ENCODE results near the gene ZNF227.
"Not testable (repeated sequence)": the region's sequence is repeated elsewhere in the genome, so short reads cannot be mapped to it uniquely, and the experiment has no call there.

The ZNF227 gene

DNA sequence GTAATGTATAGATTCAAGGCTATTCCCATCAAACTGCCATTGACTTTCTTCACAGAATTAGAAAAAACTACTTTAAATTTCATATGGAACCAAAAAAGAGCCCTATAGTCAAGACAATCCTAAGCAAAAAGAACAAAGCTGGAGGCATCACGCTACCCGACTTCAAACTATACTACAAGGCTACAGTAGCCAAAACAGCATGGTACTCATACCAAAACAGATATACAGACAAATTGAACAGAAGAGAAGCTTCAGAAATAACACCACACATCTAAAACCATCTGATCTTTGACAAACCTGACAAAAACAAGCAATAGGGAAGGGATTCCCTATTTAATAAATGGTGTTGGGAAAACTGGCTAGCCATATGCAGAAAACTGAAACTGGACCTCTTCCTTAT, 40.0 kb downstream of the ZNF227 start:
- DNase-seq (ENCODE audit: low spot score) = not testable (repeated sequence)

DNA sequence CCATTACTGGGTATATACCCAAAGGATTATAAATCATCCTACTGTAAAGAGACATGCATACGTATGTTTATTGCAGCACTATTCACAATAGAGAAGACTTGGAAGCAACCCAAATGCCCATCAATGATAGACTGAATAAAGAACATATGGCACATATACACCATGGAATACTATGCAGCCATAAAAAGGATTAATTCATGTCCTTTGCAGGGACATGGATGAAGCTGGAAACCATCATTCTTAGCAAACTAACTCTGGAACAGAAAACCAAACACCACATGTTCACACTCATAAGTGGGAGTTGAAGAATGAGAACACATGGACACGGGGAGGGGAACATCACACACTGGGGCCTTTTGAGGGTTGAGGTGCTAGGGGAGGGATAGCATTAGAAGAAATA, 41.1 kb downstream of the ZNF227 start:
- DNase-seq (ENCODE audit: low spot score) = not testable (repeated sequence)

DNA sequence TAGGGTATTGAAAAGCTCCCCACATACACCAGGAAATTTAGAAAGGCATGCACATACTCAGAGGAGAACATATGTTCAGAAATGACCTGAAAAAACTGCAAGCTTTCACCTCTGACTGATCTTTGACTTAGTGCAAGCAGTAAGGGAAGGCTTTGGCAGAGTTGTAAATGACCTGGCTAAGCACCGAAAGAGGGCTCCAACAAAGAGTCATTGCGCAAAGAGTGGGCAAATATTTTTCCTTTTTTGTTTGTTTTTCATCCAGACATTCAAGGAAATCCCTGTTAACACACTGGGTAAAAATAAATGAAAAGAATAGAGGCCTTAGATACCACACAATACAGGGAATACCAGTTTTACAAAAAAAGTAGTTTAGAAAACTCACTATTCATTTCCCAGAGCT, 42.2 kb downstream of the ZNF227 start:
- DNase-seq (ENCODE audit: low spot score) = no peak

DNA sequence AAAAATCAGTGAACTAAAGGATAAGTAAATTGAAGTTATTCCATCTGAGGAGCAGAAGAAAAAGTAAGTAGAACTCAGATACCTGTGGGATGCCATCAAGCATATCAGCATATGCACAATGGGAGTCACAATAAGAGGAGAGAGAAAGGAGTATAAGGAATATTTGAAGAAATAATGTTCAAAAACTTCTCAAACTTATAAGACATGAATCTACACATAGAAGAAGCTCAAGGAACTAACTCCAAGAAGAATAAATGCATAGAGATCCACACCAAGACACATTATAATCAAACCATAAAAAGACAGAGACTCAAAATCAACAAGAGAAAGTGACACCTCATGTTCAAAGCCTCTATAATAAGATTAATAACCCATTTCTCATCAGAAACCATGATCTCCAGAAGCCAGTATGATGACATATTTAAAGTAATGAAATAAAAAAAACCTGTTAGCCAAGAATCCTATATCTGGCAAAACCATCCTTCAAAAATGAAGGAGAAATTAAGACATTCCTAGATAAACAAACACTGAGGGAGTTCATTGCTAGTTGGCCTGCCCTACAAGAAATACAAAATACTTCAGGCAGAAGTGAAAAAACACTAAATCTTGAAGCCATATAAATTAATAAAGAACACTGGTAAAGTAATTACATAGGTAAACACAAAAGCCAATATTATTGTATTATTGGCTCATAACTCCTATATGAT, 43.5 kb downstream of the ZNF227 start:
- DNase-seq (ENCODE audit: low spot score) = no peak

DNA sequence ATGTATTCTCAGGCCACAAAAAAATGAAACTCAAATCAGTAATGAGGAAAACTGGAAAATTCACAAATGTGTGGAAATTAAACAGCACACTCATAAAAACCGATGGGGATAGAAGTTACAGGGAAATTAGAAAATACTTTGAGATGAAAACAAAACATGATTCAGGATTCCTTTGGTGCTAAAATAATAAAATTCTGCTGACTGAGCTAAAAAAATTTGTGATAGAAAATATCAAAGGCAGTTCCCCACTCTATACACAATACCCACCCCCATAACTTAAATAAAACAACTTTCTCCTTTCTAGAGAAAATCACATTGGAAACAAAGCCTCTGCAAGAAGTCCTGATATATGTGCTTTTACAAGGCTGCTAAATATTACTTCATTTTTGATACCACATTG, 45.8 kb downstream of the ZNF227 start:
- no peak for DNase-seq (ENCODE audit: low spot score)

DNA sequence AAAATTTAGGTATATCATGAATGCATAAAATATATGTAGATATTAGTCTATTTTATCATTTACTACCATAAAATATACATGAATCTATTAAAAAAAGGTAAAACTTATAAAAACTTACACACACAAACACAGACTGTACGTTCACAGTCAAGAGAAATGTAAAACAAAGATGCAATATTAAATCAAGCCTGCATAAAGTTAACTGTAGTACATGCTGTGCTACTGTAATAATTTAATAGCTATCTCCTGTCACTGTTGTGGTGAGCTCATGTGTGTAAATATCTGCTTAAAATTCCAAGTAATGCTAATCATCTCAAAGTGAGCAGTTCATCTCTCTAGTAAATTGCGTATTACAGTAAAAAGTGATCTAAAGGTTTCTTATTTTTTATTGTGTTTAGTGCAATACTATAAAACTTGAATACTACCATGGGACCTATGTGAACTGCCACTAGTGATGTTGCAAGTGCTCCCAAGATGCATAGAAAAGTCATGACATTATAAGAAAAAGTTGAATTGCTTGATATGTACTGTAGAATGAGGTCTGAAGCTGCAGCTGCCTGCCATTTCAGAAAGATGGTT, 46.6 kb downstream of the ZNF227 start:
- DNase-seq (ENCODE audit: low spot score) = no peak

DNA sequence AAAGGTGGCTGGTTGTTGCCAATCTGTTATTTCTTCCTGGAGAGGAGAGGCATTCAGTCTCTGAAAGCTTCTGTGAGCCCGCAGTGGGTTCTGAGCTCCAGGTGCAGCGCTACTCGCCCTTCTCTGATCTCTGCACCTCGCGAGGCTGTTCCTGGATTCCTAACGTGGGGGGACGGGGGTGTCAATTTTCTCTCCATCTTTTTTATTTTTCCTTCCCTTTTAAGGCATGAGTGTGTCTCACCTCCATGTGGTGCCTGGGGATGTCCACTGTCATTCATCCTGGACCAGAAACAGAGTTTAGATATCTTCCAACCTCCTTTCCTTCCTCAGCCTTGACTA, 48.0 kb downstream of the ZNF227 start:
- peak; percentile 39 for DNase-seq (ENCODE audit: low spot score)

DNA sequence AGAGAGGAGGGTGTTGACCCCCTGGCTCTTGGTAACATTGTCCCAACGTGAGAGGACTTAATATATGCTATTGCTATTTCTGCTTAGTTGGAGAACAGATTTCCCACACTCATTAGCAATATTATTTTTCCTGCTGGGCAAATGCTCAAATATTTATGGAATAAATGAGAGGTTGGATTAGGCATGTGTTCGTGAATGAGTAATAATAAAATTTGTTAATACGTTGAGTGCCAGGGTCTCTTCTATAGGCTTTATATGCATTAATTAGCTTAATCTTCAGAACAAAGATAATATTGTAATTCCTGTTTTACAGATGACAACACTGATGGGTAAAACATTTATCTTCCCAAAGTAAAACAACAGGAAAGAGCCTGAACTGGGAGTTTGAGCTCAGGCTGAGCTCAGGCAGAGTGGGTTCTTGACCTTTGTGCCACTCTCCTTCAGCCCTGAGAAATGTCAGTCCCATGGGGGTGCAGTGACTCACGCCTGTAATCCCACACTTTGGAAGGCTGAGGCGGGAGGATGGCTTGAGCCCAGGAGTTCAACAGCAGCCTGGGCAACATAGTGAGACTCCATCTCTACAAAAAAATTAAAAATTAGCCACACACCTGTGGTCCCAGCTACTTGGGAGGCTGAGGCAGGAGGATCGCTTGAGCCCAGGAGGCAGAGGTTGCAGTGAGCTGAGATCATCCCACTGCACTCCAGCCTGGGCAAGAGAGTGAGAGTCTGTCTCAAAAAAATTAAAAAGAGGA, 48.5 kb downstream of the ZNF227 start:
- DNase-seq (ENCODE audit: low spot score) = no peak

DNA sequence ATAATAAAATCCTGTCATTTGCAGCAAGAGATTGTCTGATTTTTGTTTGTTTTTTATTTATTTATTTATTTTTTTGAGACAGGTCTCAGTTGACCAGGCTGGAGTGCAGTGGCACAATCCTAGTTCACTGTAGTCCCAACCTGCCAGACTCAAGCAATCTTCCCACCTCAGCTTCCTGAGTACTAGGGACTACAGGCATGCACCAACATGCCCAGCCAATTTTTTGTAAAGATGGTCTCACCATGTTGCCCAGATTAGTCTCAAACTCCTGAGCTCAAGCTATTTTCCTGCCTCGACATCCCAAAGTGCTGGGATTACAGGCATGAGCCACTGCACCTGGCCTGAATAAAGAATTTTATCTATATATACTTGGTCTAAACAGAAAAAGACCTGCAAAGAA, 65.0 kb downstream of the ZNF227 start:
- no peak for DNase-seq (ENCODE audit: low spot score)

DNA sequence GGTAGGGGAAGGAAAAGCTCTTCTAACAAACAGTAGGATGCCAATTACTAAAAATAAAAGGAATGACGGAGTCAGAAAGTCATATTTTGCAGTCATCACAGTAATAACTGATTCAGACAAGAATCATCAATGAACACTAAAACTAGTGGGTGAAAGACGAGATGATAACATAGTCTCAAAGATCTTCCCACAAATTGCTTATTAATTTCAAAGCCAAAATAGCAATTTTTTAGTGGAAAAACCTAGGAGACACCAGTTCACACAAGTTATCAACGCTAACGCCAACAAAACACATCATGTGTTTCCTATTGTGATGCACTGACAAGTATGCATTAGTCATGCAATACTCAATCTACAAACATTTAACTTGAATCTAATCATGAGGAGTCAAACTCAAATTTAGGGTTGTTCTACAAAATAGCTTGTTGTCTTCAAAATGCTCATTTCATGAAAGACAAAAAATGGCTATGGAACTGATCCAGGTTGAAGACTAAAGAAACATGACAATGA, 65.9 kb downstream of the ZNF227 start:
- DNase-seq (ENCODE audit: low spot score) = no peak

DNA sequence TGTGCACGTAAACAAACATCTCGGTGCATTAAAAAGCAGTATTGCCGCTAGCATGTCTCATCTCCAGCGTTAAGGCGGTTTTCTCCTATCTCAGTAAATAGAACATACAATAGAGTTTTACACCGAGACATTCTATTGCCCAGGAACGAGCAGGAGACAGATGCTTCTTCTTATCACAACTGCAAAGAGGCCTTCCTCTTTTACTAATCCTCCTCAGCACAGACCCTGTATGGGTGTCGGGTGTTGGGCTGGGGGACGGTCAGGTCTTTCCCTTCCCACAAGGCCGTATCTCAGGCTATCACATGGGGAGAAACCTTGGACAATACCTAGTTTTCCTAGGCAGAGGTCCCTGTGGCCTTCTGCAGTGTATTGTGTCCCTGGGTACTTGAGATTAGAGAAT, 68.6 kb downstream of the ZNF227 start:
- DNase-seq (ENCODE audit: low spot score) = no peak

DNA sequence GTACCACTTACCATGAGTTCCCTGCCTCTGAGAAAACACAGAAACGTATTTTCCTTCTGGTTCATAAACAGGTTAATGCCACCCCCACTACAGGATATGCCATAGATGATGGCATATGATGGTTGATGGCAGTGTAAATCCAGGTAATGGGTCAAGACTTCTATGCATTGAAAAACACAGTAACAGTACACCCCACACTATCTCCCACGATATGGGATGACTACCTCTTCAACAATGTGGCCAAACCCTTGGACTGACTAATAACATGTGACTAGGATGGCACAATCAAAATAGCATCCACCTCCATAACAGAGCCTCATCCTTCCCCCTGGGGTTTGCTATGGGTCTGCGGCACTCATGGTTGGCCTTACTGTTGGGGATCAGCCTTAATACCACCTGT, 70.5 kb downstream of the ZNF227 start:
- no peak for DNase-seq (ENCODE audit: low spot score)

DNA sequence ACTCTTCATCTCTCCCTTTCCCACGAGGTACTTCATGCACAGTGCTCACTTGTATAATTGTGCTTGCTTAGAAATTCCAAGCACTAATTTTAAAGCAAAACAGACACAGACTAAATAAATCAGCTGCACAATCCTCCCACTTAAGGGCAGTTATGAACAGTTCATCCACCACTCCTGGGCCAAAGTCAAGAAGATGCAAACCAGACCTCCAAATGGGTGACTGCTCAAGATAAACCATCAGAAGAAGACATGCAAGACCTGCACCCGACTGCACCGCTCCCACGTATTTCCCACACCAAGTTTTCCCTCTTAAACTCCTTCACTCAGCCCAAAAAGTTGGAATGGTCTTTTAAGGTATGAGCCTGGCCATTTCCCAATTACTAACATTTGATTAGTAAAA, 72.6 kb downstream of the ZNF227 start:
- DNase-seq (ENCODE audit: low spot score) = no peak

Measured in iPS-NIHi11 (cell line).